Activated CD4-positive, alpha-beta T cell treated with anti-CD3 and anti-CD28 coated beads for 24 hours (primary cell): ENCODE results near the gene SLC17A7.
A peak's percentile ranks its signal among the peaks of the same experiment; 100 is the strongest.
"Not testable (repeated sequence)": the region's sequence is repeated elsewhere in the genome, so short reads cannot be mapped to it uniquely, and the experiment has no call there.

Source experiments
- DNase-seq, 2 donors: peaks; one replicate each; pipeline ENCODE4 v3.0.0-alpha.2; 2020; ENCODE audit warnings: low read depth in 2 of 2

SLC17A7 gene

GRCh38 chr19:49444100-49444700, 2.9 kb upstream of the SLC17A7 start:
- DNase-seq, result not testable (repeated sequence)

GRCh38 chr19:49443366-49444099, 2.2 kb upstream of the SLC17A7 start:
- DNase-seq, result peak; percentile 91 to 93

- DNase-seq, result no peak
Measured at GRCh38 chr19:49442771-49443365, 1.5 kb upstream of the SLC17A7 start.

- no peak for DNase-seq
Measured at GRCh38 chr19:49442354-49442753, 1.0 kb upstream of the SLC17A7 start.

GRCh38 chr19:49441960-49442350, 628 bp upstream of the SLC17A7 start:
- no peak for DNase-seq

GRCh38 chr19:49440439-49441209, 703 bp downstream of the SLC17A7 start:
- no peak for DNase-seq

- no peak for DNase-seq
Measured at GRCh38 chr19:49439836-49440235, 1.5 kb downstream of the SLC17A7 start.

GRCh38 chr19:49438261-49438660, 3.1 kb downstream of the SLC17A7 start:
- DNase-seq, result no peak

- DNase-seq, result no peak
Measured at GRCh38 chr19:49437231-49437630, 4.1 kb downstream of the SLC17A7 start.

GRCh38 chr19:49436381-49437017, 4.8 kb downstream of the SLC17A7 start:
- DNase-seq, result peak in 1 of 2 donors; percentile 60

- no peak for DNase-seq
Measured at GRCh38 chr19:49435670-49436069, 5.7 kb downstream of the SLC17A7 start.

- DNase-seq, result no peak
Measured at GRCh38 chr19:49434907-49435583, 6.3 kb downstream of the SLC17A7 start.

- no peak for DNase-seq
Measured at GRCh38 chr19:49433240-49433901, 8.0 kb downstream of the SLC17A7 start.

- no peak for DNase-seq
Measured at GRCh38 chr19:49432141-49433073, 8.9 kb downstream of the SLC17A7 start.

GRCh38 chr19:49431330-49431749, 10.0 kb downstream of the SLC17A7 start:
- DNase-seq, result no peak

GRCh38 chr19:49430678-49431329, 10.5 kb downstream of the SLC17A7 start:
- no peak for DNase-seq

- DNase-seq, result no peak
Measured at GRCh38 chr19:49430172-49430677, 11.1 kb downstream of the SLC17A7 start.

GRCh38 chr19:49428547-49429451, 12.5 kb downstream of the SLC17A7 start:
- no peak for DNase-seq
